WTC11 (cell line): ENCODE results near the gene BACH2. TPM values are rescaled to one million over a fixed set of nuclear protein-coding genes. Genes with fewer than 3 reads are reported as not detected.

ENCODE experiments used
- ATAC-seq: fragments of 200-7000 bp; cut with Tn5 transposase; 2 replicates; pipeline ENCODE4 v1.10.0; 2021; ENCODE audit warnings: mild to moderate bottlenecking, moderate library complexity
- CTCF ChIA-PET: fragments of 300-600 bp; sonication (Branson Sonifier 250); formaldehyde crosslinking; loops from one replicate; lab custom pipeline; 2021; ENCODE audit warnings: antibody characterized with exemption; lab: Charles Lee
- POLR2A ChIA-PET: fragments of 350-600 bp; sonication (Branson Sonifier 250); formaldehyde crosslinking; loops from one replicate; lab custom pipeline; 2021; ENCODE audit warnings: antibody characterized with exemption; lab: Charles Lee
- DNase-seq: peaks from one replicate; pipeline ENCODE4 v3.0.0; 2021; ENCODE audit warnings: low spot score
- H3K27ac Mint-ChIP-seq: 2 replicates; pipeline ENCODE4 v1.8.0; 2021; ENCODE audit warnings: mixed read lengths
- H3K27me3 Mint-ChIP-seq: 2 replicates; pipeline ENCODE4 v1.8.0; 2021; ENCODE audit warnings: low read depth, mild to moderate bottlenecking, moderate library complexity, mixed read lengths
- H3K36me3 Mint-ChIP-seq: 2 replicates; pipeline ENCODE4 v1.8.0; 2021; ENCODE audit warnings: mixed read lengths
- H3K4me1 Mint-ChIP-seq: 2 replicates; pipeline ENCODE4 v1.8.0; 2022; ENCODE audit warnings: mixed read lengths
- H3K4me3 Mint-ChIP-seq: 2 replicates; pipeline ENCODE4 v1.8.0; 2021; ENCODE audit warnings: mild to moderate bottlenecking, moderate library complexity, mixed read lengths
- H3K9me3 Mint-ChIP-seq: 2 replicates; pipeline ENCODE4 v1.8.0; 2021; ENCODE audit warnings: mixed read lengths
- ATF2 ChIP-seq: sonication (generic); formaldehyde crosslinking; IDR thresholded peaks from 2 replicates; pipeline ENCODE4 v1.8.1; 2022; ENCODE audit warnings: low read depth, missing genetic modification reagents, borderline replicate concordance
- E2F5 ChIP-seq: sonication (generic); formaldehyde crosslinking; IDR thresholded peaks from 2 replicates; pipeline ENCODE4 v1.8.1; 2022; ENCODE audit warnings: mild to moderate bottlenecking, moderate library complexity, missing genetic modification reagents
- ELF4 ChIP-seq: sonication (generic); formaldehyde crosslinking; IDR thresholded peaks from 2 replicates; pipeline ENCODE4 v1.8.1; 2022; ENCODE audit warnings: low read depth, mild to moderate bottlenecking, moderate library complexity, missing genetic modification reagents
- FOXK1 ChIP-seq: sonication (generic); formaldehyde crosslinking; IDR thresholded peaks from 2 replicates; pipeline ENCODE4 v1.8.0; 2022; ENCODE audit warnings: mild to moderate bottlenecking, moderate library complexity, missing genetic modification reagents
- MAX ChIP-seq: sonication (generic); formaldehyde crosslinking; IDR thresholded peaks from 2 replicates; pipeline ENCODE4 v1.8.0; 2022; ENCODE audit warnings: mild to moderate bottlenecking, missing genetic modification reagents
- NFYB ChIP-seq: sonication (generic); formaldehyde crosslinking; conservative IDR thresholded peaks from 2 replicates; pipeline ENCODE4 v1.8.0; 2022; ENCODE audit warnings: low read depth, missing genetic modification reagents
- PREB ChIP-seq: sonication (generic); formaldehyde crosslinking; IDR thresholded peaks from 2 replicates; pipeline ENCODE4 v1.8.1; 2022; ENCODE audit warnings: mild to moderate bottlenecking, missing genetic modification reagents, moderate library complexity, borderline replicate concordance
- TP53 ChIP-seq: sonication (generic); formaldehyde crosslinking; IDR thresholded peaks from 2 replicates; pipeline ENCODE4 v1.8.1; 2023; ENCODE audit warnings: mild to moderate bottlenecking, missing genetic modification reagents
- ZNF532 ChIP-seq: fragments of 250-450 bp; sonication (Bioruptor Pico); IDR thresholded peaks from 2 replicates; pipeline ENCODE4 v1.9.0; 2021; ENCODE audit warnings: mild to moderate bottlenecking, borderline replicate concordance
- total RNA-seq: library from RNA; stranded (reverse); gene quantifications from 3 replicates; pipeline ENCODE4 v1.2.3, GENCODE V29; 2021
- TF ChIP-seq, protein P1 (sequence below): sonication (generic); formaldehyde crosslinking; IDR thresholded peaks from 2 replicates; pipeline ENCODE4 v1.8.1; 2023; ENCODE audit warnings: mild to moderate bottlenecking, missing genetic modification reagents
- TF ChIP-seq, protein P2 (sequence below): fragments of 250-450 bp; sonication (Bioruptor Pico); IDR thresholded peaks from 2 replicates; pipeline ENCODE4 v1.9.0; 2021; ENCODE audit warnings: mild to moderate bottlenecking

Gene BACH2
- total RNA-seq, 1 experiment from 2014 or later, result 5.9 TPM

GRCh38 chr6:90250405-90250804, 46.2 kb downstream of the BACH2 start:
- ATAC-seq, result no peak
- ChIA-PET POLR2A (no interaction called here), CTCF (interaction anchor here (1.3 kb wide), 1 partner anchor 310 kb away, joined by 3 read pairs; no protein-coding TSS in a partner anchor)
- H3K4me3 Mint-ChIP-seq, result no peak overlapping the region
- H3K27me3 Mint-ChIP-seq, result no peaks in the 10 kb centered on the region
- peaks cover 3% of the 10 kb centered on the region; the same call in 1 of the 2 replicates for H3K9me3 Mint-ChIP-seq
- no peak overlapping the region for H3K27ac Mint-ChIP-seq
- TF ChIP-seq E2F5 (CRISPR knock-in tag), result no peak
- H3K36me3 Mint-ChIP-seq, result no peaks in the 10 kb centered on the region
- no peaks in the 10 kb centered on the region for H3K4me1 Mint-ChIP-seq
- no peak for DNase-seq

- H3K4me1 Mint-ChIP-seq, result no peaks in the 10 kb centered on the region
- ChIA-PET POLR2A (no interaction called here), CTCF (no interaction called here)
- DNase-seq, result no peak
- H3K36me3 Mint-ChIP-seq, result no peaks in the 10 kb centered on the region
- no peaks in the 10 kb centered on the region for H3K9me3 Mint-ChIP-seq
- no peak for ATAC-seq
- H3K27me3 Mint-ChIP-seq, result no peaks in the 10 kb centered on the region
- H3K4me3 Mint-ChIP-seq, result no peak overlapping the region
- H3K27ac Mint-ChIP-seq, result no peak overlapping the region
- no peak for TF ChIP-seq NFYB (CRISPR knock-in tag)
- TF ChIP-seq ELF4 (CRISPR knock-in tag), result no peak
- no peak for TF ChIP-seq ZNF532 (CRISPR knock-in tag)
- TF ChIP-seq MAX (CRISPR knock-in tag), result no peak
- TF ChIP-seq, protein P1, sequence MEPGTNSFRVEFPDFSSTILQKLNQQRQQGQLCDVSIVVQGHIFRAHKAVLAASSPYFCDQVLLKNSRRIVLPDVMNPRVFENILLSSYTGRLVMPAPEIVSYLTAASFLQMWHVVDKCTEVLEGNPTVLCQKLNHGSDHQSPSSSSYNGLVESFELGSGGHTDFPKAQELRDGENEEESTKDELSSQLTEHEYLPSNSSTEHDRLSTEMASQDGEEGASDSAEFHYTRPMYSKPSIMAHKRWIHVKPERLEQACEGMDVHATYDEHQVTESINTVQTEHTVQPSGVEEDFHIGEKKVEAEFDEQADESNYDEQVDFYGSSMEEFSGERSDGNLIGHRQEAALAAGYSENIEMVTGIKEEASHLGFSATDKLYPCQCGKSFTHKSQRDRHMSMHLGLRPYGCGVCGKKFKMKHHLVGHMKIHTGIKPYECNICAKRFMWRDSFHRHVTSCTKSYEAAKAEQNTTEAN (CRISPR knock-in tag), result no peak
- no peak for TF ChIP-seq TP53 (CRISPR knock-in tag)
- no peak for TF ChIP-seq PREB (CRISPR knock-in tag)
- no peak for TF ChIP-seq FOXK1 (CRISPR knock-in tag)
- TF ChIP-seq, protein P2, sequence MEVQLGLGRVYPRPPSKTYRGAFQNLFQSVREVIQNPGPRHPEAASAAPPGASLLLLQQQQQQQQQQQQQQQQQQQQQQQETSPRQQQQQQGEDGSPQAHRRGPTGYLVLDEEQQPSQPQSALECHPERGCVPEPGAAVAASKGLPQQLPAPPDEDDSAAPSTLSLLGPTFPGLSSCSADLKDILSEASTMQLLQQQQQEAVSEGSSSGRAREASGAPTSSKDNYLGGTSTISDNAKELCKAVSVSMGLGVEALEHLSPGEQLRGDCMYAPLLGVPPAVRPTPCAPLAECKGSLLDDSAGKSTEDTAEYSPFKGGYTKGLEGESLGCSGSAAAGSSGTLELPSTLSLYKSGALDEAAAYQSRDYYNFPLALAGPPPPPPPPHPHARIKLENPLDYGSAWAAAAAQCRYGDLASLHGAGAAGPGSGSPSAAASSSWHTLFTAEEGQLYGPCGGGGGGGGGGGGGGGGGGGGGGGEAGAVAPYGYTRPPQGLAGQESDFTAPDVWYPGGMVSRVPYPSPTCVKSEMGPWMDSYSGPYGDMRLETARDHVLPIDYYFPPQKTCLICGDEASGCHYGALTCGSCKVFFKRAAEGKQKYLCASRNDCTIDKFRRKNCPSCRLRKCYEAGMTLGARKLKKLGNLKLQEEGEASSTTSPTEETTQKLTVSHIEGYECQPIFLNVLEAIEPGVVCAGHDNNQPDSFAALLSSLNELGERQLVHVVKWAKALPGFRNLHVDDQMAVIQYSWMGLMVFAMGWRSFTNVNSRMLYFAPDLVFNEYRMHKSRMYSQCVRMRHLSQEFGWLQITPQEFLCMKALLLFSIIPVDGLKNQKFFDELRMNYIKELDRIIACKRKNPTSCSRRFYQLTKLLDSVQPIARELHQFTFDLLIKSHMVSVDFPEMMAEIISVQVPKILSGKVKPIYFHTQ (CRISPR knock-in tag), result no peak
- no peak for TF ChIP-seq ATF2 (CRISPR knock-in tag)
These were observed 47.2 kb downstream of the BACH2 start for GRCh38 chr6:90249458-90249857.
